IMR-90 (cell line): ENCODE results near the gene ISM1. TPM values are rescaled to one million over a fixed set of nuclear protein-coding genes. Genes with fewer than 3 reads are reported as not detected.

Experiments used
- ATAC-seq: fragments of 200-7000 bp; cut with Tn5 transposase; 2 replicates; pipeline ENCODE4 v1.9.1; 2020; ENCODE audit warnings: low read depth, mild to moderate bottlenecking, moderate library complexity
- BruUV-seq: library from RNA; stranded (reverse); fragments of 400-500 nt; replicated peaks from 2 replicates; lab custom pipeline; 2021; lab: Mats Ljungman, UMichigan
- CTCF ChIA-PET: fragments of 300-600 bp; formaldehyde crosslinking; extraction: SDS; loops from one replicate; lab custom pipeline; 2021; ENCODE audit warnings: antibody characterized with exemption; lab: Yijun Ruan, JAX
- POLR2A ChIA-PET: fragments of 300-600 bp; sonication (Branson Sonifier 250); formaldehyde crosslinking; loops from one replicate; lab custom pipeline; 2022; ENCODE audit warnings: antibody characterized with exemption; ENCODE audit not compliant: unreplicated experiment; lab: Charles Lee
- DNase-seq: peaks from one replicate; pipeline ENCODE4 v3.0.0; 2013
- H2AFZ ChIP-seq: replicated peaks from 2 replicates; pipeline ENCODE3; 2013; ENCODE audit warnings: low read length, mild to moderate bottlenecking; ENCODE audit not compliant: poor library complexity
- H2AK5ac ChIP-seq: 2 replicates; pipeline ENCODE4 v1.6.1; 2013; ENCODE audit warnings: low read depth, low read length, inconsistent platforms
- H2AK9ac ChIP-seq: replicated peaks from 2 replicates; pipeline ENCODE3; 2013; ENCODE audit warnings: mild to moderate bottlenecking, low read depth, low read length, moderate library complexity; ENCODE audit not compliant: poor library complexity
- H2BK120ac ChIP-seq: 2 replicates; pipeline ENCODE4 v1.6.1; 2013; ENCODE audit warnings: low read depth, low read length, inconsistent platforms
- H2BK15ac ChIP-seq: 3 replicates; pipeline ENCODE4 v1.6.1; 2013; ENCODE audit warnings: low read depth, low read length, inconsistent platforms
- H2BK20ac ChIP-seq: 2 replicates; pipeline ENCODE4 v1.6.1; 2013; ENCODE audit warnings: low read depth, mild to moderate bottlenecking, inconsistent platforms, low read length, moderate library complexity
- H2BK5ac ChIP-seq: 2 replicates; pipeline ENCODE4 v1.6.1; 2013; ENCODE audit warnings: mild to moderate bottlenecking, low read depth, low read length, inconsistent platforms; ENCODE audit not compliant: poor library complexity, severe bottlenecking
- H3K14ac ChIP-seq: replicated peaks from 2 replicates; pipeline ENCODE4 v1.6.1; 2013; ENCODE audit warnings: low read depth, low read length, inconsistent platforms
- H3K18ac ChIP-seq: 2 replicates; pipeline ENCODE4 v1.6.1; 2013; ENCODE audit warnings: low read depth, low read length, control low read depth
- H3K23ac ChIP-seq: 2 replicates; pipeline ENCODE4 v1.6.1; 2013; ENCODE audit warnings: low read depth, low read length, inconsistent platforms
- H3K27ac ChIP-seq: 2 replicates; pipeline ENCODE4 v1.5.1; 2013; ENCODE audit warnings: mild to moderate bottlenecking, control low read depth, low read length; ENCODE audit not compliant: insufficient read depth
- H3K27me3 ChIP-seq: 2 replicates; pipeline ENCODE4 v1.6.1; 2013; ENCODE audit warnings: low read length; ENCODE audit not compliant: control insufficient read depth, insufficient read depth
- H3K36me3 ChIP-seq: 2 replicates; pipeline ENCODE4 v1.6.1; 2013; ENCODE audit warnings: low read length, mixed read lengths; ENCODE audit not compliant: control insufficient read depth, insufficient read depth
- H3K4ac ChIP-seq: 2 replicates; pipeline ENCODE4 v1.6.1; 2013; ENCODE audit warnings: low read depth, low read length, inconsistent platforms
- H3K4me1 ChIP-seq: 2 replicates; pipeline ENCODE4 v1.6.1; 2013; ENCODE audit warnings: low read length, mixed read lengths; ENCODE audit not compliant: control insufficient read depth, insufficient read depth
- H3K4me2 ChIP-seq: 2 replicates; pipeline ENCODE4 v1.6.1; 2013; ENCODE audit warnings: low read depth, mild to moderate bottlenecking, control low read depth, low read length, moderate library complexity
- H3K4me3 ChIP-seq: 2 replicates; pipeline ENCODE4 v1.5.1; 2013; ENCODE audit warnings: low read depth, mild to moderate bottlenecking, control low read depth, low read length, moderate library complexity; ENCODE audit not compliant: insufficient read depth
- H3K56ac ChIP-seq: 2 replicates; pipeline ENCODE4 v1.6.1; 2013; ENCODE audit warnings: low read length, inconsistent platforms; ENCODE audit not compliant: insufficient read depth; ENCODE audit errors: extremely low read depth
- H3K79me1 ChIP-seq, 2 experiments: 2 replicates each; pipeline ENCODE4 v1.6.1; 2013; ENCODE audit warnings: low read length in 2 of 2, inconsistent platforms in 1 of 2, low read depth in 1 of 2
- H3K9ac ChIP-seq: 2 replicates; pipeline ENCODE4 v1.6.1; 2013; ENCODE audit warnings: low read depth, low read length, control low read depth
- H3K9me1 ChIP-seq: 2 replicates; pipeline ENCODE4 v1.6.1; 2013; ENCODE audit warnings: low read length, inconsistent platforms; ENCODE audit not compliant: insufficient read depth
- H3K9me3 ChIP-seq: 2 replicates; pipeline ENCODE4 v1.6.1; 2013; ENCODE audit warnings: low read length; ENCODE audit not compliant: control insufficient read depth, insufficient read depth
- H4K20me1 ChIP-seq: 2 replicates; pipeline ENCODE4 v1.6.1; 2013; ENCODE audit warnings: low read length, inconsistent platforms; ENCODE audit not compliant: insufficient read depth
- H4K5ac ChIP-seq: 2 replicates; pipeline ENCODE4 v1.6.1; 2013; ENCODE audit warnings: mild to moderate bottlenecking, low read depth, low read length, control low read depth
- H4K8ac ChIP-seq, 2 experiments: 2 replicates each; pipeline ENCODE4 v1.6.1; 2013; ENCODE audit warnings: low read depth in 2 of 2, low read length in 2 of 2, control low read depth in 1 of 2, inconsistent platforms in 1 of 2
- H4K91ac ChIP-seq: 2 replicates; pipeline ENCODE4 v1.6.1; 2013; ENCODE audit warnings: low read depth, low read length, inconsistent platforms; ENCODE audit not compliant: insufficient read depth
- BHLHE40 ChIP-seq: fragments of 150-350 bp; IDR thresholded peaks from 2 replicates; pipeline ENCODE4 v1.6.1; 2016; ENCODE audit warnings: mild to moderate bottlenecking, low read depth, low read length
- CEBPB ChIP-seq: IDR thresholded peaks from 2 replicates; pipeline ENCODE4 v1.6.1; 2012; ENCODE audit warnings: low read depth, low read length, improper control_type of control experiment
- CHD1 ChIP-seq: IDR thresholded peaks from 2 replicates; pipeline ENCODE4 v1.6.1; 2012; ENCODE audit warnings: low read depth, low read length, improper control_type of control experiment
- FOS ChIP-seq: fragments of 150-350 bp; IDR thresholded peaks from 2 replicates; pipeline ENCODE4 v1.6.1; 2016; ENCODE audit warnings: low read depth, low read length
- MAFK ChIP-seq: IDR thresholded peaks from 2 replicates; pipeline ENCODE4 v1.6.1; 2012; ENCODE audit warnings: low read depth, low read length, improper control_type of control experiment
- MAZ ChIP-seq: IDR thresholded peaks from 2 replicates; pipeline ENCODE4 v1.6.1; 2012; ENCODE audit warnings: low read depth, mild to moderate bottlenecking, low read length, improper control_type of control experiment, moderate library complexity, borderline replicate concordance
- MXI1 ChIP-seq: IDR thresholded peaks from 2 replicates; pipeline ENCODE4 v1.6.1; 2012; ENCODE audit warnings: low read depth, mild to moderate bottlenecking, low read length, moderate library complexity, borderline replicate concordance
- NFE2L2 ChIP-seq: fragments of 150-350 bp; IDR thresholded peaks from 2 replicates; pipeline ENCODE4 v1.6.1; 2016; ENCODE audit warnings: low read depth, mild to moderate bottlenecking, low read length
- POLR2A ChIP-seq: IDR thresholded peaks from 2 replicates; pipeline ENCODE4 v1.6.1; 2012; ENCODE audit warnings: mild to moderate bottlenecking, low read depth, low read length
- RAD21 ChIP-seq: IDR thresholded peaks from 2 replicates; pipeline ENCODE4 v1.6.1; 2012; ENCODE audit warnings: low read length, improper control_type of control experiment
- RCOR1 ChIP-seq: IDR thresholded peaks from 2 replicates; pipeline ENCODE4 v1.6.1; 2012; ENCODE audit warnings: mild to moderate bottlenecking, low read length, improper control_type of control experiment; ENCODE audit not compliant: insufficient replicate concordance
- RFX5 ChIP-seq: IDR thresholded peaks from 2 replicates; pipeline ENCODE4 v1.8.0; 2012; ENCODE audit warnings: low read depth, mild to moderate bottlenecking, low read length, moderate library complexity
- SMC3 ChIP-seq: fragments of 150-350 bp; IDR thresholded peaks from 2 replicates; pipeline ENCODE4 v1.6.1; 2016; ENCODE audit warnings: low read depth, mild to moderate bottlenecking, antibody characterized with exemption, low read length, moderate library complexity
- WGBS, 2 experiments: methylation state at CpG; one replicate each; pipeline versions ENCODE4 v1.1.5 to v1.1.7; 2013; ENCODE audit warnings: missing lambda C conversion rate in 2 of 2; ENCODE audit not compliant: insufficient read length in 1 of 2; ENCODE audit errors: extremely low coverage in 2 of 2; 5-methylcytosine and 5-hydroxymethylcytosine counted together
- dilution Hi-C: fragments of 300-500 bp; cut with HindIII; formaldehyde crosslinking; loops from one replicate; pipeline ENCODE4 v1.14.3; 2018; ENCODE audit warnings: low sequenced_read_pairs; ENCODE audit not compliant: unreplicated experiment
- in situ Hi-C: fragments of 300-500 bp; cut with MboI; formaldehyde crosslinking; loops from 3 replicates; pipeline ENCODE4 v1.14.3; 2019; ENCODE audit warnings: low sequenced_read_pairs, inconsistent platforms, mixed read lengths
- intact Hi-C: fragments of 100-400 bp; cut with micrococcal nuclease; formaldehyde crosslinking; loops from 2 replicates; pipeline ENCODE4 v1.10.0; 2022
- polyA plus RNA-seq, 3 experiments: library from polyadenylated mRNA; depleted of rRNA; stranded (reverse); fragments of >200 nt; gene quantifications; 2 replicates each; pipeline ENCODE4 v1.2.3, GENCODE V29; 2012; ENCODE audit warnings: low replicate concordance in 1 of 3
- total RNA-seq: library from RNA; depleted of rRNA; stranded (reverse); fragments of >200 nt; gene quantifications from 2 replicates; pipeline ENCODE4 v1.2.3, GENCODE V29; 2012
- TF ChIP-seq, protein P1 (sequence below): fragments of 150-350 bp; IDR thresholded peaks from 2 replicates; pipeline ENCODE4 v1.6.1; 2016; ENCODE audit warnings: low read depth, mild to moderate bottlenecking, low read length, moderate library complexity, borderline replicate concordance
- TF ChIP-seq, protein P2 (sequence below): conservative IDR thresholded peaks from 2 replicates; pipeline ENCODE4 v1.5.1; 2012; ENCODE audit warnings: mild to moderate bottlenecking, low read depth, low read length, improper control_type of control experiment
- TF ChIP-seq, protein P3 (sequence below): fragments of 150-350 bp; IDR thresholded peaks from 2 replicates; pipeline ENCODE4 v1.6.1; 2017; ENCODE audit warnings: mild to moderate bottlenecking, antibody characterized with exemption, low read length, low read depth

The ISM1 gene
- total and polyA plus RNA-seq, 2 of the 4 experiments (the other 2 are of a cell fraction) = not detected

GRCh38 chr20:13298692-13299373 lies 77.8 kb downstream of the ISM1 start:
- no peak overlapping the region for H4K5ac ChIP-seq
- dilution Hi-C loops (no loop called here), intact Hi-C loops (no loop called here), in situ Hi-C loops (no loop called here)
- no peak overlapping the region for H3K23ac ChIP-seq
- no peak overlapping the region for H2BK15ac ChIP-seq
- no peak overlapping the region for H3K4me2 ChIP-seq
- no peak overlapping the region for H3K56ac ChIP-seq
- no peak overlapping the region for H2BK20ac ChIP-seq
- H3K27me3 ChIP-seq = no peaks in the 10 kb centered on the region; the same call in 1 of the 2 replicates
- no peaks in the 10 kb centered on the region for H3K79me1 ChIP-seq
- H3K9ac ChIP-seq = no peak overlapping the region
- H3K4me3 ChIP-seq = no peak overlapping the region
- no peak overlapping the region for H3K14ac ChIP-seq
- no peak overlapping the region for H3K4ac ChIP-seq
- H3K9me3 ChIP-seq = no peaks in the 10 kb centered on the region
- H4K20me1 ChIP-seq = no peaks in the 10 kb centered on the region
- ATAC-seq (no peak), DNase-seq (no peak)
- no TSS peak for BruUV-seq
- H3K36me3 ChIP-seq = no peaks in the 10 kb centered on the region
- TF ChIP-seq POLR2A (no peak), CEBPB (no peak), MAFK (no peak), NFE2L2 (no peak), MXI1 (no peak), CHD1 (no peak), MAZ (no peak), BHLHE40 (no peak), RFX5 (no peak), RCOR1 (no peak), SMC3 (no peak), FOS (no peak), RAD21 (no peak)
- TF ChIP-seq, protein P1, sequence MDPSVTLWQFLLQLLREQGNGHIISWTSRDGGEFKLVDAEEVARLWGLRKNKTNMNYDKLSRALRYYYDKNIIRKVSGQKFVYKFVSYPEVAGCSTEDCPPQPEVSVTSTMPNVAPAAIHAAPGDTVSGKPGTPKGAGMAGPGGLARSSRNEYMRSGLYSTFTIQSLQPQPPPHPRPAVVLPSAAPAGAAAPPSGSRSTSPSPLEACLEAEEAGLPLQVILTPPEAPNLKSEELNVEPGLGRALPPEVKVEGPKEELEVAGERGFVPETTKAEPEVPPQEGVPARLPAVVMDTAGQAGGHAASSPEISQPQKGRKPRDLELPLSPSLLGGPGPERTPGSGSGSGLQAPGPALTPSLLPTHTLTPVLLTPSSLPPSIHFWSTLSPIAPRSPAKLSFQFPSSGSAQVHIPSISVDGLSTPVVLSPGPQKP = no peak
- TF ChIP-seq, protein P2, sequence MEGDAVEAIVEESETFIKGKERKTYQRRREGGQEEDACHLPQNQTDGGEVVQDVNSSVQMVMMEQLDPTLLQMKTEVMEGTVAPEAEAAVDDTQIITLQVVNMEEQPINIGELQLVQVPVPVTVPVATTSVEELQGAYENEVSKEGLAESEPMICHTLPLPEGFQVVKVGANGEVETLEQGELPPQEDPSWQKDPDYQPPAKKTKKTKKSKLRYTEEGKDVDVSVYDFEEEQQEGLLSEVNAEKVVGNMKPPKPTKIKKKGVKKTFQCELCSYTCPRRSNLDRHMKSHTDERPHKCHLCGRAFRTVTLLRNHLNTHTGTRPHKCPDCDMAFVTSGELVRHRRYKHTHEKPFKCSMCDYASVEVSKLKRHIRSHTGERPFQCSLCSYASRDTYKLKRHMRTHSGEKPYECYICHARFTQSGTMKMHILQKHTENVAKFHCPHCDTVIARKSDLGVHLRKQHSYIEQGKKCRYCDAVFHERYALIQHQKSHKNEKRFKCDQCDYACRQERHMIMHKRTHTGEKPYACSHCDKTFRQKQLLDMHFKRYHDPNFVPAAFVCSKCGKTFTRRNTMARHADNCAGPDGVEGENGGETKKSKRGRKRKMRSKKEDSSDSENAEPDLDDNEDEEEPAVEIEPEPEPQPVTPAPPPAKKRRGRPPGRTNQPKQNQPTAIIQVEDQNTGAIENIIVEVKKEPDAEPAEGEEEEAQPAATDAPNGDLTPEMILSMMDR = no peak
- TF ChIP-seq, protein P3, sequence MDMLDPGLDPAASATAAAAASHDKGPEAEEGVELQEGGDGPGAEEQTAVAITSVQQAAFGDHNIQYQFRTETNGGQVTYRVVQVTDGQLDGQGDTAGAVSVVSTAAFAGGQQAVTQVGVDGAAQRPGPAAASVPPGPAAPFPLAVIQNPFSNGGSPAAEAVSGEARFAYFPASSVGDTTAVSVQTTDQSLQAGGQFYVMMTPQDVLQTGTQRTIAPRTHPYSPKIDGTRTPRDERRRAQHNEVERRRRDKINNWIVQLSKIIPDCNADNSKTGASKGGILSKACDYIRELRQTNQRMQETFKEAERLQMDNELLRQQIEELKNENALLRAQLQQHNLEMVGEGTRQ = no peak
- no peak overlapping the region for H3K27ac ChIP-seq
- H2AK5ac ChIP-seq = no peak overlapping the region
- no peak overlapping the region for H2BK120ac ChIP-seq
- no peak overlapping the region for H2AK9ac ChIP-seq
- H3K4me1 ChIP-seq = no peaks in the 10 kb centered on the region
- POLR2A ChIA-PET = no interaction called here
- no peak overlapping the region for H2AFZ ChIP-seq
- CTCF ChIA-PET = interaction anchor here (0.5 kb wide), 1 partner anchor 486 kb away, joined by 3 read pairs; no protein-coding TSS in a partner anchor
- H4K91ac ChIP-seq = no peak overlapping the region
- WGBS, 2 experiments = 93% methylated on average over 13 of the region's 29 CpGs; no CpG with 5 or more reads in 1 of the 2 experiments
- no peak overlapping the region for H3K18ac ChIP-seq
- H4K8ac ChIP-seq = no peak overlapping the region
- H2BK5ac ChIP-seq = no peak overlapping the region
- no peaks in the 10 kb centered on the region for H3K9me1 ChIP-seq
